ENCODE results near the gene GLB1L.

The GLB1L gene

DNA sequence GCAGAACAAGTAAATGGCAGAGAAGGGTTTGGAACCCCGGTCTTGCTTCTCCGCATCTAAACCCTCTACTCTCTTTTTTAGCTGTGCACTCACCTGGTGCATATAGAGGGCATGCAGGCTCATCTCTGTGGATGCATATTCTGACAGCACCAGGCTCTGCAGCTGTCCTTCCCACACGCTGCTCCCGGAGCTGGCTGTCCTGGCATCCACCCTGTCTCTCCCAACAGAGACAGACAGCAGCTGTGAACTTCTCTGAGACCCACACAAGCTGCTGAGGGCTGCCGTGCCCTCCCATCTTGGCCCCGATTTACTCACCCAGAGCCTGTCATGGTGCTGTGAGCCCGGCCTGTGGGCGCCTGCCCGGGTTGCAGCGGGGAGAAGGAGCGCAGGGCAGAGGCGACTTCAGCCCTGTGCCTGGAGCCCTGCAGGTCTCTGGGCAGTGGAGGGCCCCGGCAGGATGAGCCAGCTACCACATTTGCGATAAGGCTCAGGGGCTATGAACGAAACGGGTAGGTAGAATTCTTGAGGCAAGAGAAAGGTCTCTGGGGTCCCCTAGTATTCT is 23.2 kb downstream of the GLB1L start:
- no peak for DNase-seq (ENCODE audit: low spot score)

DNA sequence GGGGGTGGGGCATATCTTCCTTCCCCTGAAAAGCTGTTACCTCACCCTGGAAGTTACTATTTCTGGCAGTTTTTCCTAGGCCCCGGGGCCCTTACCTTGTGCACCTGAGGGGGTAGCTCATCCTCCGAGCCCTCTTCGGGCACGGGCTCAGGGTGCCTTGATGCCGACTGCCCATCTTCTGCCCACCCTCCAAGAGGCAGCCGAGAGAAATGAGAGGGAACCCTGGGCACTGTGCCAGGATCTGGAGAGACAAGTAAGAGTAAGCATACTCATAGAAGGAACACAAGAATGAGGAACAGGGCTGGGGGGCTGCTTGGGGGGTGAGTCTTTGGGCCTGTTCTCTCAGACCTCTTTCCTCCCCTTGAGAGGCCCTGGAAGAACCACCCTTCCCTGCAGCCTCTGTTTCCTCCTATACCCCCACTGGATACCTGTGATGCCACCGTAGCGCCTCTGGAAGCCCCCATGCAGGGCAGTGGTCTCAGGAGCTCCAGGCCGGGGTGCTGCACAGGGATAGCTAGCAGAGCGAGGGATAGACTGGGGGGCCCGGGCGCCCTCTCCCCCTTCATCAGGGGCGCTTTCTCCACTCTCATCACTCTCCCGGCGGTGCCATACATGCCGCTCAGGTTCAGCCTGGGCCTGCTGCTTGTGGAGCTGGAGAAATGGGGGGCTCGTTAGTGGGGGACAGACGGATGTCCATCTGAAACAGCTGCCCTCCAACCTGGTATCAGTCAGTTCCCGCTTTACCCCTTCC is 24.4 kb downstream of the GLB1L start:
- no peak for DNase-seq (ENCODE audit: low spot score)

DNA sequence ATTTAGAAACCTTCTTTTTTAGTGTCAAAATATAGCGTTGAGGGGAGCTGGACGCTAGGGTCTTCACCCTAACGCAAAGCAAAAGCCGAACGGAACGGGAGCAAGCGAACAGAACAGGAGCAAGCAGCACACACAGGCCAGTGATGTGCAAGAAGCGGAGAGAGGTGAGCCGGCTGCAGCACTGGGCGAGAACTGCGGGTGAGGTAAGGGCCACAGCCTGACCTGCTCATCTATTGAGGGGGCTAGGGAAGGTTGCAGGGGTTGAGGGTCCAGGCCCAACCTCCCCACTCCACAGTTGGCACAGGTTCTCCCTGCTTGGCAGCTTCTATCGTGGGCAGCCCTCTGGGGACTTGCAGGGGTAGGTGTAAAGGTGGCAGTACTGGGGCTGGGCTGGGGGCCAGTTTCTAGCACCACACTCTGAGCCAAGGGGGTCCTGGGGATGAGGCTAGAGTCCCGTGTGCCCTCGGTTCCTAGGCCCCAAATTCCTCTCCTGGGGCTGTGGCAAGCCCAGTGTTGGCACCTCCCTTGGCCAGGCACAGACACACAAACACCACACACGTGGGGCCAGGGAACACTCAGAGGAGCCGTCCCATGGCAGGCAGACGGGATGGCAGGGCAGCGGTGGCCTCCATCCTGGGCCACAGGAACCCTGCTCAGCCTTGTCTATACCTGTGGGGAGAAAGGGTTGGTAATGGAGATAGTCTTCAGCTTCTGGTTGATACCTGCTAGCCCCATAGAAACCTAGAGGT is 25.3 kb downstream of the GLB1L start:
- no peak for DNase-seq (ENCODE audit: low spot score)

DNA sequence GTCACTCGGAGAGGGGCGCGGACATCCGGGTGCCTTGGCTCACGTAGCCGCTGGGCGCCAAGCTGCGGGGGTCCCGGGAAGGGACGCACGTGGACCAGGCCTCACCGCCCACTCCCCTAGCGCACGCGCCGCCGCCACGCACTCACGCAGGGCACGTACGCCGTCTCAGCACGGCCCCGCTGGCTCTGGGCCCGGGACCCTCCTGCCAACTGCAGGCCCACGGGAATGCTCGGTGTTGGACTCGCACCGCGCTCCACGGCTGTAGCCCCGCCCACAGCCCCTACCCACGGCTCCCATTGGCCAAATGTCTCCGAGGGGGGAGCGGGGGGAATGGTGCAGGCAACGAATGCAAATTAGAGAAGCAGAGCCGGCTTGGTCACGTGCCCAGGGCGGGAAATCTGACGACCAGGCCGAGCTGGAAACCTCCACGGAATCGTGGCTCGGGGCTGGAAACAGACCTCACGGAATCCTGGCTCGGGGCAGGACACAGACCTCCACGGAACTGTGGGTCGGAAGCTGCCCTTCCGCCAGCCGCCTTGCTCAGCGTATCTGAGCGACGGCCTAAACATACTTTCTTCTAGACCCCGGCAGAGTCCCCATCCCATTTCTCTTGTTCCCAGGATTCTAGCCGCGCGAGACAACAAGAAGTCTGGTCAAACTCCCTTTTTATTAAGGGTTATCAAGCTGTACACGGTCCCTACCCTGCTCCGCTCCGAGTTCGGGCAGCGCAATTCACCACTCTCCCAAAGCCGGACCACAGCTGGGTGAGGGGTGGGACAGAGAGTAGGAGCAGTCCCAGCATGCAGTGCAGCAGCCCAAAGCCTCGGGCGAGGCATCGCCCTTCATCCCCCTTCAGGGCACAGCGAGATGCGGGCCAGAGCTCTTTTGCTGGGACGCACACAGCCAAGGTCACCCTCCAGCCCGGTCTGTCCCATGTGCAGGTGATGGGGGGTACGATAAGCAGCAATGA is 26.2 kb downstream of the GLB1L start, which contains the start of gene ABCB6:
Gene ABCB6 (minus strand): TSS at position 227 of the 970 bp plus-strand sequence. CDS start 285 bp downstream, outside the sequence.
- DNase-seq (ENCODE audit: low spot score) = peak; percentile 89

DNA sequence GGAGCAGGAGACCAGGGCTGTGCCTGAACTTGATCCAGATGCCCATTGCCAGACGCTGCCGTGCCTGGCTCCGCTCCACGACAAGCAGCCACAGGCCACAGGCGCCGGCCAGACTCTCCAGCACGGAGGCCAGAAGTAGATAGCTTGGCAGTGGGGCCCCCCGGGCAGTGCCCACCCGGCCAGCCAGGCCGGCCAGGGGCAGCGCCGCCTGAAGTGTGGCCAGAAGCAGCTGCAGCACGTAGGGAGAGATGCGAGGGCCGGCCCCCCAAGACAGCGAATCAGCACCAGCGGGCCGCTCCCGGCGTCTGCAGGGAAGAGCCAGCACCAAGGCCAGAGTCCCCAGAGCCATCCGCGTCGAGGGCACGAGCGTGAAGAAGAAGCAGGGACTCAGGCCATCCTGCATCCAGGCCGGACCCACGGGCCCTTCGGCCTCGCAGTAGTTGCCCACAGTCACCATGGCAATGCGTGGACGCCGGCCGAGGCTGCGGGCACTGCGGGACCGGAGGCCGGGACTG is 27.0 kb downstream of the GLB1L start:
- peak; percentile 17 for DNase-seq (ENCODE audit: low spot score)

DNA sequence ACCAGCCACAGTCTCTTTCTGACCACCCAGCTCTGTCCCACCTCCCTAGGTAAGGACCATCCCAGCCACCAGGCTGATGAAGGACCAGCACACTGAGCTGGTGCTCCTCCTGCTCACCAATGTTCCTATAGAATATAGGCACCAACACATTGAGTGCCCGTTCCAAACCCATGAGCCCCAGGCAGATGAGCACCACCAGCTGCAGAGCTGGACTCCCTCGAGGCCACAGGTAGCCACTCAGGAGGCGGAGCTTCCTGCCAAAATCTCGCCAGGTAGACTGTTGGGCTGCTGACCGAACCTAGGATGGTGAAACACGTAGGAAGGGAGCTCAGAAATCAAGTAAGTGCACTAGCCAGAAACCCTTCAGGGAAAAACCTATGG is 28.7 kb downstream of the GLB1L start:
- DNase-seq (ENCODE audit: low spot score) = no peak

DNA sequence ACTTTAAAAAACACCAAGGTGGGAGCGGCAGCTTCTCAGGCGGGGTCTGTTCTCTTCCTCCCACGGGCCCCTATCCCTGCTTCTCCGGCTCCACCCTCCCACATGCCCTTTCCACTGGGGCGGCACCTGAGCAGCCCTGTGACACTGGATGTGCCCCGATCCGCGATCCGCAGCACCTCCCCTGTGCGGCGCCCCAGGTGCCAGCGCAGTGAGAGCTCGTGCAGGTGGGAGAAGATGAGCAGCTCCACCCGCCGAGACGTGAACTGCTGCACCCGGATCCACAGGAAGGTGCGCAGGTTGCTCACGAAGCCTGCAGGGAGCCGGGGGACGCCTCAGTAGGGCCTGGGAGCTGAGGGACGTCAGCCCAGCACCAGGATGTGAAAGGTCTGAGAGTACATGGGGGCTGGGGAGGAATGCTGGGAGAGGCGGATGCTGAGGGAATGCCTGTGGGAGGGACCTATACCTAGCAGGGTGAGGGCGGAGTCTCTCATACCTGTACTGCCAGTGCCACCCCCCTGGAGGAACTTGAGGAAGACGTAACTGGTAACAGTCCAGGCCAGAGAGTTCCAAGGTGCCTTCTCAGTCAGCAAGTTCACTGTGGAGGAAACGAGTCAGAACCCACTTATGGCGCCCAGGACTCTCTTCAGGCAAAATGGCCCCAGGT is 29.2 kb downstream of the GLB1L start:
- DNase-seq (ENCODE audit: low spot score) = no peak

DNA sequence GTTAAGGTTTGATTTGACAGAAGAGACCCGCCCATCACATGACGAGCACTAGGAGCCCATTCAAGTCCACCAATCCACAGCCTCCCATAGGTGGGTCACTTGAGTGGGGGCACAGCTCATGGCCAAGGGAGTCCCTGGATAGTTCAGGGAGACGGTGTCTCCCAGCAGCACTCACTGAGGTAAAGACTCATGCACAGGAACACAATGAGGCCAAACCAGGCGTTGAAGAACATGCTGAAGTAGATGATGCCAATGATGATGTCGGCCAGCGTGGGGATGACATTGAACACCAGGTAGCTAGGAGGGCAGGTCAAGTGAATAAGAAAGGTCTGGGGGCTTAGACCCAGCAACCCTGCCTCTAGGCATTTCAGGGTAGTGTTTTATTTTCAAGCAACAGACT is 30.5 kb downstream of the GLB1L start:
- no peak for DNase-seq (ENCODE audit: low spot score)

DNA sequence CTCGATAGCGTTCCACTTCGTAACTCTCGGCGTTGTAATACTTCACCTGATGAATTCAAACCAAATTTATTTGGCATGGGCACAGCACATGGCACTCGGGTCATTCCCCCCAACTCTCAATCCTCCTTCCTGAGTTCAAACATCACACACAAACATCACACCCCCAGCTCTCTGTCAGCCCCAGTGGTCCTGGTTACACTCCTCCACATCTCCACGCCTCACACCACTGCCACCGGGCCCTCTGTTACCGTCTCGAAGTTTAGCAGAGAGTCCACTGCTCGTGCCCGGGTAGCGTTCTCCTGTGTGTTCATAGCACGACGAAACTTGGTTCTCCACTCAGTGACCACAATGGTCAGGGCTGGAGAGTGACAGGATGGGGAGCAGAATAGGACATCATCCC is 31.1 kb downstream of the GLB1L start:
- DNase-seq (ENCODE audit: low spot score) = no peak

DNA sequence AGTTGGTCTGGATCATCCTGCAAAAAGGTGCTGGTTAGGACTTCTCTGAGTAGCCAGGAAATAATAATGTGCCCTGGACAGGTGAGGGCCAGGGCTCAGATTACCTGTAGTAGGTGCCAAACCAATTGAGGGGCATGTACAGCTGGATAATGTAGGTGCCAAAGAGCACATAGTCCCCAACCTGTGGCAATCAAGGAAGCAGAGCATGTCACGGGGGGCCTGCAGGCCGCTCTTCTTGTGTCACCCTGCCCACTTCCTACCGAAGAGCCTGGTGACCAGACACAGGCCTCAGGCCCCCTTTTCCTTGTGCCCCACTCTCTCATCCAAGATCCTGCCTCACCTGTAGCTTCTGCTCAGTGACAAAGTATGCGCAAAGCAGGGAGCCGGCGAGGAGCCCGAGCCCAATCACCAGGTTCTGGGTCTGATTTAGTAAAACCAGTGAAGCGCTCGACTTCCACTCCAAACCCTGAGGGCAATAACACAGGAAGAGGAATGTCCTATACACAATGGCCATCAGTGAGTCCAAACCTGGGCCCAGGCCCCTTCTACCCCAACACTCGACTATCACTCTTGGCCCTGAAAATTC is 31.7 kb downstream of the GLB1L start:
- no peak for DNase-seq (ENCODE audit: low spot score)

DNA sequence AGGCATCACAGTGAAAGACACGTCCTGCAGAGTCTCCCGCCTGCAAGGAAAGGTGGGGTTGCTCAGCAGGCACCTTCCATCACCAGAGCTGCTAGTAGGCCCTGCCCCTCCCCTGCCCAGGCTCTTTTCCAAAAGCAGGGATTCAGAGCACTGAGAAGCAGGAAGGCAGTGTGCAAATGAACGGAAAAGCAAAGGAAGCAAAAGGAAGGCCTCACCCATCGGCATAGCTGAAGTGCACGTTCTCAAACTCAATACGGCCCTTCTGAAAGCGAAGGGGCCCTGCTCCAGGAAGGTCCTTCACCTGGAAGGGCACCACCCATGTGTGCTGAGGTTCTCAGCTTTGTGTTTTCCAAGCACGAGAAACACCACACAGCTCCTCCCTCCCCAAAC is 32.2 kb downstream of the GLB1L start:
- no peak for DNase-seq (ENCODE audit: low spot score)

DNA sequence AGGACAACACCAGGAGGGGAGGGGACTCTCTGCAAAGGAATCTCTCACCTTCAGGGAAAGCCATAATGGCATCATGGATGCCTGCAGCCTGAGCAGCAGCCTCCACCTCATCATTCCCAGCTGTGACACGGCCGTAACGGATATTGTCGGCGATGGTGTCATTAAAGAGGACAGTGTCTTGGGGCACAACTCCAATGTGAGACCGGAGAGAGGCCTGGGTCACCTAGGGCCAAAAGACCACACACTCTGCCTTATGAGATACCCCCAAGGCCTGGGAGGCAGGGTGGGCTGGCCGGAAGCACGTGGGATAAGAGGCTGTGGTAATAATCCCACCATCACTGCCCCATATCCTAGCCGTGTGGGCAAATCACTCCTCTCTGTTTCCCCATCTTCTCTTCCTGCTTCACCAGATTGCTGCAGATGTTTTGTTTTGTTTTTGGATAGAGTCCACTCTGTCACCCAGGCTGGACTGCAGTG is 34.3 kb downstream of the GLB1L start:
- no peak for DNase-seq (ENCODE audit: low spot score)

DNA sequence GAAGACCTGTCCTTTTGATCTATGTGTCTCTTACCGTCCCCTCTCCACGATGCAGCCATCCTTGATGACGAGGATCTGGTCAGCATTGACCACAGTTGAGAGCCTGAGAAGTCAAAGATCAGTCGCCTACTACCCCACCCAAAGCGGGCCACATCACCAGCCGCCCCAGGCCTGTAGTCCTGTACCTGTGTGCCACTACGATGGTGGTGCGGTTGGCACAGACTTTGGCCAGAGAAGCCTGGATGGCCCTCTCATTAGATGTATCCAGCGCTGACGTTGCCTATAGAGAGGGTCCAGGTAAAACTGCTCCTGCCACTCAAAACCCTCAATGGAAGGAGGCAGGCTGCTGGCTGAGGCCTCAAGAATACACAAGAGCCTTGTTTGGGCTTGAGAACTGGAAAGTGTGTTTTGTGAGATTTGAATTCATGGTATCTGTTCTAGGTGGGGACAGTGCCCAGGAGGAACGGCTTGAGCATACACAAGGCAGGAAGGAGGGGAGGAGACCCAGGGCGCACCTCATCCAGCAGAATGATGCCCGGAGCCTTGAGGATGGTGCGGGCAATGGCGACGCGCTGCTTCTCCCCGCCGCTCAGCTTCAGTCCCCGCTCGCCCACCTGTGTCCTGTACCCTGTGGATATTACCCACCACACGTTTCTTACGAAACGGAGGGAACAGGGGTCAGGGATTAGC is 34.9 kb downstream of the GLB1L start:
- DNase-seq (ENCODE audit: low spot score) = no peak

DNA sequence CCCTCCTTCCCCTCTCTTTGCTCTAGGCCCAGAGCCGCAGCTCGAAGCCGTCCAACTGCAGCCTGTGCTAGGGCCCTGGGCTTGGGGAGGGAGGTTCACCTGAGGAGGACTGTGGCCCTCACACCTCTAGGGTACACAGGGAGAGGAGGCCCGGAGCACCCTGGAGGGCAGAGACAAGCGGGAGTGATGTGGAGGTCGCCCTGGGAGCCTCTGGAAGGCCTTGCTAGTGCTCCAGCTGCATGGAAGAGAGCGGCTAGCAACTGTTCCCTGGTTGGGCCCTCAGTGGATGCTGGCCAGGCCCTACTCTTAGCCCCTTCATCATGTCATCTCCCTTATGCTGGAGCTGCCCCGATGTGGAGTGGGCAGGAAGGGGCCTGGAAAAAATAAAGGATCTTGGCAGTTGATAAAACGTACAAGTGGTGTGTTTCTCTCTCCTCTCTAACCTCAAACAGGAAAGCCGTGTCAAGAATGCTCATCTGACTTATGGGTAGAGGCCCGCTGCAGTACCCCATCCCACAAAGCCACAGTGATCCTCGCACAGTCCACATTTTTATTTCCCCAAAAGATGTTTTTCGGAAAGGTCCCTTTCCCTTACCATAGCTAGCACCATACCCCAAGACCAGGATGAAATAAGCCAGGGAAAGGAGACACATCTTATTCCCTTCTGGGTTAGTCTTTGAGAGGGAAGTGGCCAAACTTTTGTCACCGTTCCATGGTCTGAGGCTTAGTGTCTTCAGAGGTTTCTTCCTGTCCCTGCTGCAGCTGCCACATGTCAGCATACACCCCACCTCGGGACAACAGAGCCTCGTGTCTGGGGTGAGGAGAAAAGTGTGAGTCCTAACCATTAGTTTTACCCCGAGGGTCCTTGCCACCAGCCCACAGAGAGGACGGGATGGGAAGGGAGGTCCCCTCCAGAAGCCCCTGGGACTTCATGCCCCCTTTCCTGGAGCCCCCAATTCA is 35.7 kb downstream of the GLB1L start:
- DNase-seq (ENCODE audit: low spot score) = no peak

DNA sequence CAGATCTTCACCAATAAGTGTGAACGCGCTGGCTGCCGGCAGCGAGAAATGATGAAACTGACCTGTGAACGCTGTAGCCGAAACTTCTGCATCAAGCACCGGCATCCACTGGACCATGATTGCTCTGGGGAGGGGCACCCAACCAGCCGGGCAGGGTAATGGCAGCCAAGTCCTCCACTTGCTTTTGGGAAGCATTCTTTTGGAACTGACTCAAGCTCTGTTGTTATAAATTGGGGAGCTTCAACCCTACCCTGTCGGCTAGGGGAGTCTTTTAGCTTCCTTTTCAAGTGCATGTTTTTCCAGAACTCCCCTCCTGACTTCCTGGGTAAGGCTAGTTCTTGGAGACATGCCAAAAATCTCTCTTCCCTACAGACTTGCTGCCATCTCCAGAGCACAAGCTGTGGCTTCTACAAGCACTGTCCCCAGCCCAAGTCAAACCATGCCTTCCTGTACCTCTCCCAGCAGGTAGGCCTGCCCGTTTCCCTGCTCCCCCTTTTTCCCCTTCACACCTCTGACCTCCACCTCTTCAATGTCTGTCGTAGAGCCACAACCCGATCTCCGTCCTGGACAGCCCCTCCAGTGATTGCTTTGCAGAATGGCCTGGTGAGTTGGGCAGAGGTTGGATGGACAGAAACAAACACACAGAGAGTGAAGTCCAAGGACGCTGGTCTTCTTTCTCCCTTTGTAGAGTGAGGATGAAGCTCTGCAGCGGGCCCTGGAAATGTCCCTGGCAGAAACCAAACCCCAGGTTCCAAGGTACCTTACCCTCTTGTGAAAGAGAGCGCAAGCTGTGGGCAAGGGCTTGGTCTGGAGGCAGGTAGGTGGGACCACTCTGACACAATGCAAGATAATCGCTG is 37.1 kb downstream of the GLB1L start:
- DNase-seq (ENCODE audit: low spot score) = no peak

DNA sequence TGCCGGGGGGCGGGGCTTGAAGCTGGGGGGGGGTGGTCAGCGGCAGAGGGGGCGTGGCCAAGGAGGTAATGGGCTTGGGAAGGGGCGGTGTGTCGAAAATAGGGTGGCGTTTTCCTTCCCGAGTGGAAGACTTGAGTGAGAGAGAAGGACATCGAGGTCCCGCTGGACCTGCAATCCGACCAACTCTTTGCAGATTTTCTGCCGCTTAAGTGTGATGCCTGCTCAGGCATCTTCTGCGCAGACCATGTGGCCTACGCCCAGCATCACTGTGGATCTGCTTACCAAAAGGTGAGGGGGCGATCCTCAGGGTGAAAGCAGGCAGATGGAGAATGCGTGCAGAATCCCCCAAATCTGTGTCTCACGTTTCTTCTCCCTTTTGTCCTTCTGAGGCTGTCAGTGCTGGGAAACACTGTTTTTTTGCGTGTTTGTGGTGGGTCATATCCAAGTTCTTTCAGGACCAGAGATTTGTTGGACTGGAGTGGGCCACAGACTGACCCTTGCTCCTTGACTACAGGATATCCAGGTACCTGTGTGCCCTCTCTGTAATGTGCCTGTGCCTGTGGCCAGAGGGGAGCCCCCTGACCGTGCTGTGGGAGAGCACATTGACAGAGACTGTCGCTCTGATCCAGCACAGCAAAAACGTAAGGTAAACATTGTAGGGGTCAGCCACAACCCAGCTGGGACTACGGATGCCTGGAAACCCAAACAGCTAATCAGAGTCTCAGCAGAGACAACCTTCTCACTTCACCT is 37.9 kb downstream of the GLB1L start:
- no peak for DNase-seq (ENCODE audit: low spot score)
